T47D (cell line): ENCODE data around the gene SDK1.

Experiments used
- DNase-seq, 2 experiments: peaks; one replicate each; pipeline versions ENCODE4 v3.0.0 to v3.0.0-alpha.2; 2011 to 2012; ENCODE audit warnings: low read depth in 1 of 2, low spot score in 1 of 2
- JUND ChIP-seq: IDR thresholded peaks from 2 replicates; pipeline ENCODE4 v1.6.1; 2012; ENCODE audit warnings: low read depth
- in situ Hi-C: cut with HindIII; loops from 2 replicates; pipeline ENCODE4 v1.10.0; 2016; ENCODE audit warnings: low sequenced_read_pairs, low pct_unique_long_range_greater_than_20kb

SDK1 gene

DNA sequence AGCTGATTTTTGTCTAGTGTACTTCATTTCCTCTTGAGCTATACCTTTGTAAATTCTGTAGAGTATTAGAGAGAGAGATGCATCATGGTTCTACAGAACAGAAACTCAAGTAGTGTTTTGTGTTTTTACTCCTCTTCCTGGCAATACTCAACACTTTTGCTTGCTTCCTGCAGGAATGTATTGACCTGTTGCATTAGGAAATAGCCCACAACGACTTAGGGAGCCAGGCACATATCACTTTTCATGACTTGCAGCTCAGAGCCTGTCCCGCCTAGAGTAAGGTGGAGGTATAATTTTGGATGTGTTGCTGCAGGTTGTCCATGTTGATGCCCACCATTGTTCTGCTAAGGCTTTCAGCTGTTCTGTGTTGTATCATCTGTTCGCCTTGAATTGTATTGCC, 216.3 kb downstream of the SDK1 start:
- in situ Hi-C loops, result no loop called here
- DNase-seq, result no peak
- TF ChIP-seq JUND, result no peak

DNA sequence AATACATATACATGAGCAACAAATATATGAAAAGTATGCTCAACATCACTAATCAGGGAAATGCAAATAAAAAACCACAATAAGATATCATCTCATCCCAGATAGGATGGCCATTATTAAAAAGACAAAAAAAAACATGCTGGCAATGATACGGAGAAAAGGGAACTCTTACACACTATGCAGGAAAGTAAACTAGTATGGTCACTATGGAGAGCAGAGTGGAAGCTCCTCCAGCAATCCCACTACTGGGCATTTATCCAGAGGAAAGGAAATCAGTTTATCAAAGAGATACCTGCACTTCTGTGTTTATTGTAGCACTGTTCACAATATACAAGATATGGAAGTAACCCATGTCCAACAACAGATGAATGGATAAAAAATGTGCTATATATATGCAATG, 217.5 kb downstream of the SDK1 start:
- DNase-seq, result no peak
- no peak for TF ChIP-seq JUND
- in situ Hi-C loops, result no loop called here

DNA sequence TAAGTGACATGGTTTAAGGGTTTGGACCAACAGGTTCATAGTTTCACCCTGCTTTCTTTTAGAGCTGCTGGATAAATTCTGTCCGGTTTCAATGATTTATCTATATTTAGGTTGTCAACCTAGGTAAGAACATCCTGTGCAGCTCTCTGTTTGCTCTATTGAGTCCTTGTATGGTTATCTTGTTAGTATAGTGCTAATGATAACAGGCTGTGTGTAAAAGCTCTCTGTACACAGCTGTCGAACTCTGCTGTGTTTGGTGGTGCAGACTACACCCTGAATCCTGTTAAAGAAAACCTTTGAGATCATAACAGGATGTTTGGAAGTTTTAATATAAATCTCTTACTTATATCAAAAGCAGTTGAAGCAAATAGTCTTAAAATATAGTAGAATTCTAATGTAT, 219.2 kb downstream of the SDK1 start:
- in situ Hi-C loops, result no loop called here
- no peak for DNase-seq
- TF ChIP-seq JUND, result no peak

DNA sequence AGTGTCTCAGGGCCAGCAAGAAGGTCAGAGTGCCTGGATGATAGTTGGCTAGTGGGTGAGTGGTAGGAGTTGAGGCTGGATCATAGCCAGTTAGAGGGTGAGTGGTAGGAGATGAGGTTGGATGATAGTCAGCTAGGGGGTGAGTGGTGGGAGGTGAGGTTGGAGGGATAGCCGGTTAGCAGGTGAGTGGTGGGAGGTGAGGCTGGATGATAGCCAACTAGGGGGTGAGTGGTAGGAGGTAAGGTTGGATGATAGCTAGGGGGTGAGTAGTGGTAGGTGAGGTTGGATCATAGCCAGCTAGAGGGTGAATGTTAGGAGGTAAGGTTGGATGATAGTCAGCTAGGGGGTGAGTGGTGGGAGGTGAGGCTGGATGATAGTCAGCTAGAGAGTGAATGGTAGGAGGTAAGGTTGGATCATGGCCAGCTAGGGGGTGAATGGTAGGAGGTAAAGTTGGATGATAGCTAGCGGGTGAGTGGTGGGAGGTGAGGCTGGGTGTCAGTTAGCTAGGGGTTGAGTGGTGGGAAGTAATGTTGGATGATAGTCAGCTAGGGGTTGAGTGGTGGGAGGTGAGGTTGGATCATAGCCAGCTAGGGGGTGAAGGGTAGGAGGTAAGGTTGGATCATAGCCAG, 226.6 kb downstream of the SDK1 start:
- TF ChIP-seq JUND, result no peak
- no peak for DNase-seq
- in situ Hi-C loops, result no loop called here

DNA sequence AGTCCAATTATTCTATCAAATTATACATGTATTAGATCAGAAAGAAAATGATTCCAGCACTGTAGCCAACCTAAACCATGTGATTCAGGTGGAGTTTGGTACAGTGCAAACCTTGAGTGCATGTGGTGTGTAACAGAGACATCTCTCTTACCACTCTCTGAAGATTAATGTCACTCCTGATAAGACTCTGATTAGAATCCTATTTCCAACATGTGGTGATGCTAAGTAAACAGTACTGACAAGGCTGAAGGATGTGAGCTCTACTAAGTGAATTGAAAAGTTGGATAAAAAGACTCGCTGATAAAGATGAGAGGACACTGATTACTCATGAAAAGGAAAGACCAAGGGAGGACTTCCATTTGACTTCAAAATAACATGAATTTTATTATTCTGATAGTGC, 232.0 kb downstream of the SDK1 start:
- in situ Hi-C loops, result no loop called here
- no peak for TF ChIP-seq JUND
- no peak for DNase-seq

DNA sequence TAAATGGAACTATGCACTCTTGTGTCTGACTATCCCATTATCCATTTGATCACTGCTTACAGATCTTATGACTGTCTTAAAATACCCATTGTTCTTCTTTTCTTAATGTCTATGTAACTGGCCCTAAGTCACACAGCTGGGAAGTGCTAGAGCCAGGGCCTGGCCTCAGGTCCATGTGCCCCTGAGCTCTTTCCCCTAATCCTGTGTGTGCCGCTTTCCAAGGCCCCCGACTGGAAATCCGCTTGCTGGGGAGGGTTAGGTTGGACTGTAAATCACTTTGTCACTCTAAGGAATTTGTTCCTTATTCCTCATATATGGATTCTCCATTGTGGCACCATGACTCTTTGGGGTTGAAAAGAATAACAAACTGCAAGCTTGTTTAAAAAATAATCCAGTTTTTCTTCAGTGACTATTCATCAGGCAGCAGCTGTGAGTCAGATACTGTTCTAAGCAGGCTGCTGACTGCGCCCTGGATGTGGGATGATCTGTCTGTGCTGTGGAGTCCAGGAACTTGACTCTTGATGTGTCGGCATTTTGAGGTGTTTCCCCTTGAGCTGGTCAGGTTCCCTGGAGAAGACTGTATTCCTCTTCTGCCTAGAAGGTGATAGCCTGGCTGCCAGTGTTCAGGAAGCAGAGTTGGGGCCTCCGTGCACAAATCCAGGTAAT, 236.3 kb downstream of the SDK1 start:
- no peak for TF ChIP-seq JUND
- in situ Hi-C loops, result no loop called here
- no peak for DNase-seq

DNA sequence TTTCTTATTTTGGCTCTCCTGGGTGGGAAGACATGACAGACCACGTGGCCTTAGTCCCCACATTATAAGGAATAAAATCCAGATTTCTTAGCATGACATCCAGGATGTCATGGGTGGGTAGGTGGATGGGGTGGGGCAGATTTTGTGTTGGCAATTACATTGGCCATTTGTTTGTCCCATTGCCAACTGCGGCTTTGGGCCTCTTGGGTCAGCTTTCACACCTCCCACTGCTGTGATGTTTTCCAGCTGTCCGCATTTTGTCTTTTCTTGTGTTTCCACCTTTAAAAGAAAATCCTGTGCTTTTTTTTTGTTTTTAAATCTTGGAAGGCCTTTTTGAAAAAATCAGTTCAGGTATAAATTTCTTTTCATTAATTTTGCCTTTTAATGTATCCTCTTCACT, 237.0 kb downstream of the SDK1 start:
- DNase-seq, result no peak
- in situ Hi-C loops, result no loop called here
- no peak for TF ChIP-seq JUND

DNA sequence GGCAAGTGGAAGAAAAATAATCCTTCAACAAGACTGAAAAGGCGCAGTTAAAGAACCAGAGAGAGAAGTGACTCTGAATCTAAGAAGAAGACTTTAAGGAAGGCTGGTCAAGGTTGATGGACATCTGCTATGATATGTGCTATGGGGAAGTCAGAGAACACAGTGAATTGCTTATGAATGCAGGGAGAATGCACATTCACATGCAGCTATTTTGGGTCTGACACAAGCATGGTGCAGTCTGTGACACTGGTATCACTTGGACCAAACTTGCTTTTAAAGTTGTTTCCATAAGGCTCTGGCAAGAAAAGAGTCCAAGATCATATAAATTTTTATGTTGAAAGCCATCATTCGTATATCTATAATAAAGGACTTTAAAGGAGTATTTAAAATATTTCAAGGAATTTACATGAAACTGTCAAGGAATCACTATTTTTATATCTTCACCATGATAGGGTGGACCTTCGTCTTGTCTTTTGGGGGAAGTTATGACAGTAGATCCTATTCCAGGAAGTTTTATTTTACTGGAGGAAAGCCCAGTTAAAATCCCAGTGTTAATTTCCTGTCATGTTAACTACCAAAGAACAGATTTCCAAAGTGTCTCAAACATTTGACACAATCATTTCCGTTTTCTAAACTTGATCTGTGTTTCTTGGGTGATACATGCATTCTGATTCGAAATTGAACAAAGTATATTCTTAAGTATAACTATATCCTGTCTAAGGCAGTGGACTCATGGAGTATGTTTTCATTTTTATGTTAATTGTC, 239.6 kb downstream of the SDK1 start:
- no peak for TF ChIP-seq JUND
- in situ Hi-C loops, result no loop called here
- no peak for DNase-seq

DNA sequence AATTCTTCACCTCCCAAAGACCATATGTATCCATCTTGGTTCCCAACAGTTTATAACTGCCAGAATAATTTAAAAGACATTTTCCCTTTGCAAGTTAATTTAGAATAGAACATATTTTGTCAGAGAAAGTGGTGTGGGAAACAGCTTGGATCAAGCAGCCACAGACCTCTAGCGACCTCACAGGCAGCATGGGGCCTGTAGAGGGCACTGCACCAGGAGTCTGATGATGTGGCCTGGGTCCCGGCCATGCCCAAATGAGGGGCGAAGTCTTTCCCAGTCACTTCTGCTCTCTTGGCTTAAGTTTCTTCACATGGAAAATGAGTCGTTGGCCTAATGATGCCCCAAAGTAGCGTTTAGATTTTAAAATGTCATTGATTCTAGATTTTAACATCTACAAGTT, 243.2 kb downstream of the SDK1 start:
- TF ChIP-seq JUND, result no peak
- no peak for DNase-seq
- in situ Hi-C loops, result no loop called here

DNA sequence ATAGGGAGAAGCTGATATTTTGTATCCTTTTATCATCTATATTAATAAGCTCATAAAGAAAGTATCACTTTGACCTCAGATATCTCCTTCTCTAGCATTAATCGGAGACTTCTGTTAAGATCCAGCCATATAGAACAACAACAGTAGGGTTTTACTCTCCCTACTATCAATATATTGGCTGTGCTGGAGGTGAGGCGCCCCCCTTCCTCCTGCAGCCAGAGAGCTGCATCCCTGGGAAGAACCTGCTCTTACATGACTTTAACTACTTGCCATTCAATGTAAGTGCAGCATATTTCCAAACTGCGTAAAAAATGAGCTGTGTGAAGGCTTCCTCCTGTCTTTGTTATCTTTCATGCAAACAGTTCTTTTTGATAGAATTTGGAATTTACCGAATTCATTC, 247.8 kb downstream of the SDK1 start:
- in situ Hi-C loops, result no loop called here
- TF ChIP-seq JUND, result no peak
- DNase-seq, result no peak

DNA sequence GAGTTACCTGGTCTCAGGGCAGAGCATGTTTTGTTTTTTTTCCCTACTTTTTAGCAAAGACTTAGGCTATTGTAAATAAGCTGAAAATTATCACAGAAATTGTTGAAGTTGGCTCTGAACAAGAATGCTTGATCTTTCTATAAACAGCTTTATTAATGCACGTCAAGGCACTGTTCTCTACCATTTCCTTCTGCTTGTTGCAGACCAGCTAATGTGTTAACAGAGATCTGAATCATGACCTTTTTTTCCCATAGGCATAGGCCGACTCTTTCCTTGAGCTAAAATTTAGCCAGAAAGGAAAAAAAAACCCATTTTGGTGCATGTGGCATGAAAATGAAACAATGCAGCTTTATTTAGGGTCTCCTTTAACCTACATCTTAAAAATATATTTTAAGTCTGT, 248.5 kb downstream of the SDK1 start:
- DNase-seq, result no peak
- in situ Hi-C loops, result no loop called here
- TF ChIP-seq JUND, result no peak

DNA sequence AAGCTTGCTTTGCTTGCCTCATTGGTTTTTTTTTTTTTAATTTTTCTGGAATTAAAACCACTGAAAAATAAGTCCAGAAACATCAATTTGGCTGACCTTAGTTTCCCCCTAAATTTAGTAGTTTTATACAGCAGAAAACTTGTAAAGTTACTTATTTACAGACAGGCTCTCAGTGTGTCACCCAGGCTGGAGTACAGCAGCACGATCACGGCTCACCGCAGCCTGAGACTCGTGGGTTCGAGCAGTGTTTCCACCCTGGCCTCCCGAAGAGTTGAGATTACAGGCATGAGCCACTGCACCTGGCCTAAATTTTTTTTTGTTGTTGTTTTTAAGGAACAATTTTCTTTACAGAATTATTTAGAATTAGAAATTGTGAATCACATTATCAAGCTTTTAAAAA, 250.5 kb downstream of the SDK1 start:
- no peak for TF ChIP-seq JUND
- in situ Hi-C loops, result no loop called here
- no peak for DNase-seq

DNA sequence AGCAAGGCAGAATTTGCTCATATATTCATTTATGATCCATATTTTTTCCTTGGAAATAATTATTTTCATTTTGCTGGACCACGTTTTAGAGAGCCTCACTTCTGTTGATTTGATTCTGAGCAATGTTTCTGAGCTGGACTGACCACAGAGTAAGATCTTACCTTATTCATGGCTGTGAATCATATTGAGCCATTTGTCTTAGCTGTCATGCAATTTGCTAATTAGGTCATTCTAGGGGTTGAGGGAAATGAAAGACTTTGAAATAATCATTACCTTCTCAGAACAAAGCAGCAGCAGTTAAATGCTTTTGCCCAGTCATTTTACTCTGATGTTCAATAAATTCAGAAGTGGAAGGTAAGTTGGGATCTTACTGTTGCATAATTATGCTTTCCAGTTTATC, 251.4 kb downstream of the SDK1 start:
- no peak for DNase-seq
- in situ Hi-C loops, result no loop called here
- TF ChIP-seq JUND, result no peak
